Naive thymus-derived CD4-positive, alpha-beta T cell (primary cell): Measurements from ENCODE around the gene PSMA4. TPM values are rescaled to one million over a fixed set of nuclear protein-coding genes. Genes with fewer than 3 reads are reported as not detected.
"Not testable (repeated sequence)": the region's sequence is repeated elsewhere in the genome, so short reads cannot be mapped to it uniquely, and the experiment has no call there.

Experiments used
- ATAC-seq: fragments of 150-1000 bp; cut with Tn5 transposase; 2 replicates; pipeline ENCODE4 v1.10.0; 2021; ENCODE audit warnings: mild to moderate bottlenecking, moderate library complexity
- CTCF ChIA-PET: fragments of 350-600 bp; sonication (Branson Sonifier 250); formaldehyde crosslinking; loops from one replicate; lab custom pipeline; 2021; ENCODE audit warnings: antibody characterized with exemption; lab: Charles Lee
- POLR2A ChIA-PET: fragments of 350-600 bp; sonication (Branson Sonifier 250); formaldehyde crosslinking; loops from one replicate; lab custom pipeline; 2021; ENCODE audit warnings: antibody characterized with exemption, inconsistent platforms; lab: Charles Lee
- DNase-seq, 9 donors: peaks; one replicate each; pipeline versions ENCODE4 v3.0.0 to v3.0.0-alpha.2; 2020 to 2022; ENCODE audit warnings: mixed read lengths in 1 of 9
- H3K27ac ChIP-seq: one replicate; pipeline ENCODE4 v1.7.0; 2013; ENCODE audit warnings: mild to moderate bottlenecking, low read depth, low read length, moderate library complexity
- H3K27me3 ChIP-seq, 2 donors: one replicate each; pipeline ENCODE4 v1.7.0; 2013; ENCODE audit warnings: low read length in 2 of 2, mild to moderate bottlenecking in 2 of 2, moderate library complexity in 2 of 2; ENCODE audit not compliant: control insufficient read depth in 2 of 2, insufficient read depth in 2 of 2
- H3K36me3 ChIP-seq, 3 experiments: 1 replicate in 2 of 3; 2 replicates in 1 of 3; pipeline ENCODE4 v1.7.0; 2013; ENCODE audit warnings: low read length in 3 of 3, mild to moderate bottlenecking in 3 of 3, moderate library complexity in 1 of 3; ENCODE audit not compliant: insufficient read depth in 3 of 3, control insufficient read depth in 2 of 3
- H3K4me1 ChIP-seq, 2 donors: one replicate each; pipeline ENCODE4 v1.7.0; 2013; ENCODE audit warnings: low read length in 2 of 2, mild to moderate bottlenecking in 2 of 2, moderate library complexity in 1 of 2; ENCODE audit not compliant: control insufficient read depth in 2 of 2, insufficient read depth in 2 of 2
- H3K4me3 ChIP-seq: 2 replicates; pipeline ENCODE4 v1.7.0; 2013; ENCODE audit warnings: mild to moderate bottlenecking, low read length
- H3K9me3 ChIP-seq, 3 experiments: 1 replicate in 2 of 3; 2 replicates in 1 of 3; pipeline ENCODE4 v1.7.0; 2013; ENCODE audit warnings: low read length in 3 of 3; ENCODE audit not compliant: control insufficient read depth in 2 of 3
- H3K27ac Mint-ChIP-seq, 9 donors: one replicate each; pipeline ENCODE4 v1.8.0; 2020 to 2022; ENCODE audit warnings: mixed read lengths in 9 of 9, mild to moderate bottlenecking in 8 of 9, moderate library complexity in 5 of 9, inconsistent platforms in 2 of 9
- H3K27me3 Mint-ChIP-seq, 5 donors: one replicate each; pipeline ENCODE4 v1.8.0; 2021 to 2022; ENCODE audit warnings: mixed read lengths in 5 of 5, mild to moderate bottlenecking in 1 of 5
- H3K36me3 Mint-ChIP-seq, 5 donors: one replicate each; pipeline ENCODE4 v1.8.0; 2020 to 2022; ENCODE audit warnings: mixed read lengths in 5 of 5, mild to moderate bottlenecking in 3 of 5, inconsistent platforms in 1 of 5
- H3K4me1 Mint-ChIP-seq, 7 donors: one replicate each; pipeline ENCODE4 v1.8.0; 2020 to 2022; ENCODE audit warnings: mixed read lengths in 7 of 7, mild to moderate bottlenecking in 3 of 7, inconsistent platforms in 1 of 7
- H3K4me3 Mint-ChIP-seq, 10 donors: one replicate each; pipeline ENCODE4 v1.8.0; 2020 to 2022; ENCODE audit warnings: mild to moderate bottlenecking in 10 of 10, mixed read lengths in 10 of 10, moderate library complexity in 6 of 10, inconsistent platforms in 2 of 10
- H3K9me3 Mint-ChIP-seq, 11 donors: one replicate each; pipeline ENCODE4 v1.8.0; 2020 to 2022; ENCODE audit warnings: mixed read lengths in 11 of 11, mild to moderate bottlenecking in 4 of 11, inconsistent platforms in 1 of 11, moderate library complexity in 1 of 11
- intact Hi-C, 2 donors: fragments of 100-400 bp; cut with micrococcal nuclease; formaldehyde crosslinking; loops; one replicate each; pipeline ENCODE4 v1.15.1; 2023
- polyA plus RNA-seq, 2 donors: library from polyadenylated mRNA; unstranded; fragments of 300-500 nt; fragmentation: Illumina TruSeq; gene quantifications; one replicate each; pipeline ENCODE4 v1.2.3, GENCODE V29; 2021
- total RNA-seq, 6 experiments: library from RNA in 5 of 6; stranded (reverse) in 5 of 6; gene quantifications; 1 replicate in 5 of 6; 2 replicates in 1 of 6; pipeline ENCODE4 v1.2.3 and lab custom pipeline; 2021 to 2026

The PSMA4 gene
- total and polyA plus RNA-seq, 7 experiments from 2014 or later: 69.6 to 284 (median 80.3) TPM

- Histone ChIP-seq H3K27me3 (no peaks in the 10 kb centered on the region), H3K9me3 (no peaks in the 10 kb centered on the region), H3K36me3 (no peaks in the 10 kb centered on the region), H3K4me3 (no peak overlapping the region), H3K27ac (no peak overlapping the region), H3K4me1 (no peaks in the 10 kb centered on the region)
- no peak for DNase-seq
- no peak overlapping the region for H3K4me3 Mint-ChIP-seq
- no peak for ATAC-seq
- H3K27me3 Mint-ChIP-seq: no peaks in the 10 kb centered on the region
- H3K9me3 Mint-ChIP-seq: no peaks in the 10 kb centered on the region
- H3K4me1 Mint-ChIP-seq: no peaks in the 10 kb centered on the region
- ChIA-PET CTCF (no interaction called here), POLR2A (no interaction called here)
- intact Hi-C loops: no loop called here
- H3K27ac Mint-ChIP-seq: no peak overlapping the region
- H3K36me3 Mint-ChIP-seq: peaks cover 0 to 10% (median 0%) of the 10 kb centered on the region in 5 donors
Measured at GRCh38 chr15:78533331-78533730, 6.9 kb upstream of the PSMA4 start.

DNA sequence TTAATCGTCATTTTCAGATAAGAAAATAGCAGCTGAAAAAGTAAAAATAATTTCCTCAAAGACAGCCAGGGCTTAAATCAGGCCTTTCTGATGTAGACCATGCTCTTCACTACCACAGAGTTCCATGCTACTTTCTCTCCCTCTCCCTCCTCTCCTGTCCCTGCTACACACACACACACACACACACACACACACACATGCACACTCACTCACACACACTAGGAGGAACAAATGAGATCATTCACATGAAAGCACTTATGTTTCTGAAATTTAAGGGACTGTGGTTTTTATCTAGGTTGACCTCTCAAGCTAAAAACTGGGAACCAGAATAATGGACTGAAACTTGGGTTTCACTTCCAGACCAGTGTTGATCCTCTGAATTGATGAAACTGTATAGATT is 4.1 kb upstream of the PSMA4 start:
- Mint-ChIP-seq H3K36me3 (peaks cover 0 to 9% (median 4%) of the 10 kb centered on the region in 5 donors), H3K27ac (peak overlapping the region in 1 of 9 donors; percentile 33), H3K4me1 (peaks cover 2 to 16% (median 8%) of the 10 kb centered on the region in 7 donors), H3K9me3 (peaks cover 0 to 11% (median 0%) of the 10 kb centered on the region in 11 donors), H3K27me3 (peaks cover 0 to 4% (median 0%) of the 10 kb centered on the region in 5 donors), H3K4me3 (no peak overlapping the region)
- intact Hi-C loops: no loop called here
- H3K27me3 ChIP-seq: no peaks in the 10 kb centered on the region
- ChIA-PET CTCF (no interaction called here), POLR2A (no interaction called here)
- ATAC-seq (no peak), DNase-seq (no peak)
- no peak overlapping the region for H3K27ac ChIP-seq
- H3K36me3 ChIP-seq: peaks cover 0 to 7% (median 0%) of the 10 kb centered on the region in 3 experiments
- no peaks in the 10 kb centered on the region for H3K9me3 ChIP-seq
- H3K4me3 ChIP-seq: no peak overlapping the region
- peaks cover 0 to 3% of the 10 kb centered on the region in 2 donors for H3K4me1 ChIP-seq

GRCh38 chr15:78537266-78537905 is 2.9 kb upstream of the PSMA4 start:
- H3K27ac Mint-ChIP-seq: no peak overlapping the region
- no peak overlapping the region for H3K4me3 ChIP-seq
- peaks cover 9 to 28% (median 18%) of the 10 kb centered on the region in 7 donors for H3K4me1 Mint-ChIP-seq
- H3K27ac ChIP-seq: no peak overlapping the region
- ATAC-seq (no peak), DNase-seq (no peak)
- intact Hi-C loops: no loop called here
- H3K27me3 ChIP-seq: no peaks in the 10 kb centered on the region
- H3K27me3 Mint-ChIP-seq: peaks cover 0 to 4% (median 0%) of the 10 kb centered on the region in 5 donors
- peaks cover 10 to 15% of the 10 kb centered on the region in 2 donors for H3K4me1 ChIP-seq
- H3K4me3 Mint-ChIP-seq: peak overlapping the region in 1 of 10 donors; percentile 1
- H3K36me3 Mint-ChIP-seq: peaks cover 0 to 12% (median 5%) of the 10 kb centered on the region in 5 donors
- ChIA-PET POLR2A (no interaction called here), CTCF (no interaction called here)
- no peaks in the 10 kb centered on the region for H3K9me3 ChIP-seq
- peaks cover 0 to 11% (median 0%) of the 10 kb centered on the region in 11 donors for H3K9me3 Mint-ChIP-seq
- H3K36me3 ChIP-seq: peaks cover 0 to 7% (median 0%) of the 10 kb centered on the region in 3 experiments

GRCh38 chr15:78538358-78538757 is 1.9 kb upstream of the PSMA4 start:
- no peak overlapping the region for H3K4me3 ChIP-seq
- ATAC-seq (no peak), DNase-seq (no peak)
- Mint-ChIP-seq H3K9me3 (peaks cover 0 to 11% (median 0%) of the 10 kb centered on the region in 11 donors), H3K27me3 (peaks cover 0 to 4% (median 0%) of the 10 kb centered on the region in 5 donors), H3K4me3 (peak overlapping the region in 5 of 10 donors; percentile 5 to 73 (median 29)), H3K27ac (peak overlapping the region in 6 of 9 donors; percentile 19 to 99 (median 58)), H3K36me3 (peaks cover 0 to 15% (median 7%) of the 10 kb centered on the region in 5 donors), H3K4me1 (peaks cover 16 to 38% (median 27%) of the 10 kb centered on the region in 7 donors)
- peaks cover 19% of the 10 kb centered on the region in 2 donors for H3K4me1 ChIP-seq
- no peaks in the 10 kb centered on the region for H3K9me3 ChIP-seq
- intact Hi-C loops: no loop called here
- peaks cover 0 to 15% (median 0%) of the 10 kb centered on the region in 3 experiments for H3K36me3 ChIP-seq
- H3K27ac ChIP-seq: no peak overlapping the region
- CTCF ChIA-PET: no interaction called here
- H3K27me3 ChIP-seq: no peaks in the 10 kb centered on the region
- POLR2A ChIA-PET: interaction anchor here (1.4 kb wide), 1 partner anchor 45 kb away, joined by 3 read pairs; no protein-coding TSS in a partner anchor

DNA sequence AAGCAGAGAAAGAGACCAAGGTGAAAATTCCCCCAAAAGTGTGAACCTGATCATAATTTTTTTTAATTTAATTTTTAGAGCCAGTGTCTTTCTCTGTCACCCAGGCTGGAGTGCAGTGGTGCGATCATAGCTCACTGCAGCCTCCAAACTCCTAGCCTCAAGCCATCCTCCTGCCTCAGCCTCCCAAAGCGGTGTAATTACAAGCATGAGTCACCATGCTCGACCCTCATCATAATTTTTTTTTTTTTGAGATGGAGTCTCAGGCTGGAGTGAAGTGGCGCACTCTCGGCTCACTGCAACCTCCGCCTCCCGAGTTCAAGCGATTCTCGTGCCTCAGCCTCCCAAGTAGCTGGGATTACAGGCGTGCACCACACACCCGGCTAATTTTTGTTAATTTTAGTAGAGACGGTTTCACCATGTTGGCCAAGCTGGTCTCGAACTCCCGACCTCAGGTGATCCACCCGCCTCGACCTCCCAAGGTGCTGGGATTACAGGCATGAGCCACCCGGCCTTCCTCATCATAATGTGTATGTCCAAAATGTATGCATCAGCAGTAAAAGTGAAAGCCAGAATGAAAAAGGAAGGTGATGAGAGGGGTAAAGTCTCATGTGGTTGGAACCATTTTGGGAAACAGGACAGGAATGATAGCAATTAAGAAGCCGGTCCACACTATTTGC is 642 bp upstream of the PSMA4 start:
- Histone ChIP-seq H3K4me3 (peak overlapping the region; percentile 89), H3K27ac (peak overlapping the region; percentile 99), H3K36me3 (peaks cover 0 to 21% (median 5%) of the 10 kb centered on the region in 3 experiments), H3K4me1 (peaks cover 19 to 23% of the 10 kb centered on the region in 2 donors)
- H3K9me3 ChIP-seq, ATAC-seq, H3K27me3 ChIP-seq, DNase-seq, H3K27me3 Mint-ChIP-seq: not testable (repeated sequence)
- H3K4me1 Mint-ChIP-seq: peaks cover 18 to 44% (median 33%) of the 10 kb centered on the region in 7 donors
- intact Hi-C loops: loop anchor here (1.0 to 2.0 kb wide), 8 partner anchors 10 to 391 kb away; partner anchors contain the start of genes CHRNA5 (in 2 of the 2), HYKK (in 2 of the 2), IREB2 (in 2 of the 2) and IDH3A (in 1 of the 2)
- peaks cover 0 to 11% (median 0%) of the 10 kb centered on the region in 11 donors for H3K9me3 Mint-ChIP-seq
- peaks cover 0 to 19% (median 7%) of the 10 kb centered on the region in 5 donors for H3K36me3 Mint-ChIP-seq
- peak overlapping the region; percentile 86 to 99 (median 92) for H3K4me3 Mint-ChIP-seq
- CTCF ChIA-PET: interaction anchor here (0.7 to 1.1 kb wide), 2 partner anchors 14 to 61 kb away, joined by 3 read pairs; no protein-coding TSS in a partner anchor
- H3K27ac Mint-ChIP-seq: peak overlapping the region; percentile 91 to 100 (median 99)
- POLR2A ChIA-PET: interaction anchor here (0.8 to 2.4 kb wide), 13 partner anchors 10 to 334 kb away, joined by 3 to 43 read pairs (median 3); partner anchors contain the start of genes CHRNA5, DNAJA4, HYKK and IREB2
